ENCODE data around the gene ANKRD17. TPM values are rescaled to one million over a fixed set of nuclear protein-coding genes. Genes with fewer than 3 reads are reported as not detected.

ANKRD17 gene
- polyA plus RNA-seq, 1 donor from 2014 or later: 30.4 TPM

DNA sequence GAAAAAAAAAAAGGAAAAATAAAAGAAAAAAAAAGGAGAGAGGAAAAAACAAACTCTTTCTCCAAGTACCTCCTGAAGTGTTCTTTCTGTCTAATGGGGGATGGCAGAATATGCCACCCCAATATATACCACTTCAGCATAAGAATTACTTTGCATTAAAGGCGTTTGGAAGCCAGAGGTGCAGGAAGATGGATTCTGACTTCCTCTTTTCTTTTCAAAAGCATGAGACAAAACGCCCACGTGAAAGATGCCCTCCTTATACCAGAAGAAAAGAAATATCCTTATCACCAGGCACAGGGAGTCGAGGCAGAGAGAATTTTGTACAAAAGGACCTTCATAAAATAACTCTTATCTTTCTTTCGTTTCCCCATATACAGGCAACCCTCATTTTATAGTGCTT is 230.0 kb downstream of the ANKRD17 start:
- H3K9me3 ChIP-seq (ENCODE audit: low read length): peaks cover 5% of the 10 kb centered on the region
- no peak overlapping the region for H3K27ac ChIP-seq (ENCODE audit: low read length)
- H3K4me3 ChIP-seq (ENCODE audit: low read length): no peak overlapping the region
- H3F3A ChIP-seq (ENCODE audit: insufficient read depth, low read length, poor library complexity, severe bottlenecking): no peaks in the 10 kb centered on the region
- H3K9ac ChIP-seq (ENCODE audit: low read length): no peak overlapping the region
- H3K4me2 ChIP-seq (ENCODE audit: low read length): no peak overlapping the region
- H2AFZ ChIP-seq (ENCODE audit: low read depth, low read length): no peak overlapping the region
- no peaks in the 10 kb centered on the region for H3K36me3 ChIP-seq (ENCODE audit: insufficient read depth, low read length)
- no peak for TF ChIP-seq REST (IDR thresholded peaks at IDR 0.05; ENCODE audit: borderline replicate concordance)
- no peaks in the 10 kb centered on the region for H3K9me2 ChIP-seq (ENCODE audit: insufficient read depth, low read length)
- H3K79me2 ChIP-seq (replicated peaks; ENCODE audit: insufficient read depth, low read length): no peaks in the 10 kb centered on the region
- no peaks in the 10 kb centered on the region for H4K20me1 ChIP-seq (ENCODE audit: insufficient read depth)
- H3K27me3 ChIP-seq (ENCODE audit: insufficient read depth, low read depth, low read length): no peaks in the 10 kb centered on the region

Small RNA genes lying within 50 kb of the gene (small RNA-seq; reads per million reads assigned to genes)
- 0 to 0.08 (median 0) reads per million in 3 experiments for gene RF00334
- gene RNU6ATAC5P: 0 to 0.16 (median 0.03) reads per million in 3 experiments

Other genes starting within 250 kb of the ANKRD17 start
- gene COX18, start 189.1 kb downstream of the ANKRD17 start, polyA plus RNA-seq: 18.5 and 30.2 TPM in 2 replicates
- 3.4 TPM in 2 replicates for gene ALB, start 145.5 kb upstream of the ANKRD17 start, polyA plus RNA-seq
- 0.14 TPM in 1 of 2 replicates, not detected in the other for gene AFP, start 177.4 kb upstream of the ANKRD17 start, polyA plus RNA-seq
- not detected in 2 replicates for gene AFM, start 222.9 kb upstream of the ANKRD17 start, polyA plus RNA-seq